ENCODE results near the gene CHRNA3.

The CHRNA3 gene

DNA sequence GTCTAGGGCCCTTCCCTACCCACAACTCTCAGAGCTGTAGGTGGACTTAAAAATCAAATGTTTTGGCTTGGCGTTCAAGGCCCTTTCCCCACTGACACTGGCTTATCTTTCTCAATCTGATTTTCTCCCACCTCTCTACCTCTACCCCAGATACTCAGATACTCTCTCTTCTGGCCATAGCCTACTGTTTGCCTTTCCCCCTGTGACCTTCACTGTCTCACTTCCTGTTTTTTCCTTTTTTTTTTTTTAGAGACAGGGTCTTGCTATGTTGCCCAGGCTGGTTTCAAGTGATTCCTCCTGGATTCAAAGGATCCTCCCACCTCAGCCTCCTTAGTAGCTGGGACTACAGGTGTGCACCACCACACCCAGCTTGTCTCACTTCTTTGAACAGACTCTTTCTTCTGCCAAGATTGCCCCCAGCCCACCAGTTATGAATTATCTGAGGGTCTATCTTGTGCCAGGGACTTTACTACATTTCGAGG is 15.6 kb upstream of the CHRNA3 start:
- Histone ChIP-seq H3K79me1 (replicated peaks; ENCODE audit: low read length, poor library complexity, severe bottlenecking) (no peaks in the 10 kb centered on the region), H2BK15ac (ENCODE audit: low read depth, poor library complexity, severe bottlenecking) (no peak overlapping the region), H3K27ac (ENCODE audit: low read length, poor library complexity, severe bottlenecking) (no peak overlapping the region), H3K36me3 (ENCODE audit: control insufficient read depth in 1 of 2, insufficient read depth in 2 of 2, low read depth in 1 of 2, low read length in 2 of 2) (no peaks in the 10 kb centered on the region), H3K4me3 (ENCODE audit: insufficient read depth in 1 of 2, low read depth in 1 of 2, low read length in 2 of 2) (no peak overlapping the region), H3K4ac (ENCODE audit: low read depth in 1 of 2, low read length in 2 of 2) (no peak overlapping the region), H3K14ac (ENCODE audit: low read length in 2 of 2) (no peak overlapping the region), H3K9ac (ENCODE audit: low read length) (no peak overlapping the region), H3K18ac (ENCODE audit: low read depth in 1 of 2, low read length in 2 of 2) (no peak overlapping the region), H3K4me1 (ENCODE audit: control insufficient read depth, insufficient read depth, low read depth, low read length) (peaks cover 10% of the 10 kb centered on the region), H4K8ac (ENCODE audit: low read length) (no peak overlapping the region), H2AFZ (ENCODE audit: low read depth, low read length) (no peak overlapping the region), H3K4me2 (ENCODE audit: low read length, poor library complexity, severe bottlenecking) (no peak overlapping the region), H2AK5ac (ENCODE audit: low read length, severe bottlenecking) (no peak overlapping the region), H3K27me3 (ENCODE audit: control insufficient read depth in 1 of 2, insufficient read depth in 1 of 2, low read length in 2 of 2) (peaks cover 29 to 71% of the 10 kb centered on the region in 2 experiments), H3K23ac (ENCODE audit: low read length in 2 of 2) (no peak overlapping the region), H2BK12ac (ENCODE audit: low read length in 2 of 2) (no peak overlapping the region), H3K9me3 (ENCODE audit: control insufficient read depth, low read length) (peaks cover 15% of the 10 kb centered on the region), H2BK5ac (ENCODE audit: low read depth, low read length, poor library complexity, severe bottlenecking) (no peak overlapping the region), H2BK120ac (ENCODE audit: low read depth, low read length) (no peak overlapping the region), H4K91ac (ENCODE audit: low read length) (no peak overlapping the region)
- no peak for DNase-seq
- 80% methylated on average over 2 of the region's 2 CpGs for WGBS

DNA sequence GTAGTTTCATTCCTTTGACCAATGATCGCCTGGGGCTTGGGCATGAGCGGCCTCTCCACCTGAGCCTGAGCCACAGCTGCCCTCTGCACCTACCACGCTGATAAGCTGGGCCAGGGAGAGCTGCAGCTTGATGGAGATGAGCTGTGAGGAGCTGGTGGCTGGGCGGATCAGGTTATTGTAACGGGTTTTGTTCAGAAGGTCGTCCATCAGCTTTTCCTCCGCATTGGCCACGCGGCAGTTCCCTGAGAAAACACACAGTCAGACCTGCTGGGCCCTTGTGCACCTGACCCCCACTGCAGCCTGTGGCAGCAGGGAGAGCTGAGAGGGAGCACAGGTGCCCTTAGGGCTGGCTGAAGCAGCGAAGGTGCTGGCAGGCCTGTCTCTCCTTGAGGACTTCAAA is 14.6 kb upstream of the CHRNA3 start:
- H3K4me3 ChIP-seq (ENCODE audit: insufficient read depth in 1 of 2, low read depth in 1 of 2, low read length in 2 of 2), result no peak overlapping the region
- H3K4ac ChIP-seq (ENCODE audit: low read depth in 1 of 2, low read length in 2 of 2), result no peak overlapping the region
- H3K79me1 ChIP-seq (replicated peaks; ENCODE audit: low read length, poor library complexity, severe bottlenecking), result no peaks in the 10 kb centered on the region
- H3K27me3 ChIP-seq (ENCODE audit: control insufficient read depth in 1 of 2, insufficient read depth in 1 of 2, low read length in 2 of 2), result peaks cover 23 to 69% of the 10 kb centered on the region in 2 experiments
- H3K9me3 ChIP-seq (ENCODE audit: control insufficient read depth, low read length), result peaks cover 15% of the 10 kb centered on the region
- DNase-seq, result no peak
- 82% methylated on average over 10 of the region's 10 CpGs for WGBS
- no peak overlapping the region for H2BK5ac ChIP-seq (ENCODE audit: low read depth, low read length, poor library complexity, severe bottlenecking)
- no peak overlapping the region for H3K18ac ChIP-seq (ENCODE audit: low read depth in 1 of 2, low read length in 2 of 2)
- H3K9ac ChIP-seq (ENCODE audit: low read length), result no peak overlapping the region
- no peak overlapping the region for H3K14ac ChIP-seq (ENCODE audit: low read length in 2 of 2)
- H2AFZ ChIP-seq (ENCODE audit: low read depth, low read length), result no peak overlapping the region
- no peak overlapping the region for H4K8ac ChIP-seq (ENCODE audit: low read length)
- H3K4me2 ChIP-seq (ENCODE audit: low read length, poor library complexity, severe bottlenecking), result no peak overlapping the region
- peaks cover under 1% of the 10 kb centered on the region for H3K4me1 ChIP-seq (ENCODE audit: control insufficient read depth, insufficient read depth, low read depth, low read length)
- H2BK120ac ChIP-seq (ENCODE audit: low read depth, low read length), result no peak overlapping the region
- no peak overlapping the region for H4K91ac ChIP-seq (ENCODE audit: low read length)
- no peak overlapping the region for H3K27ac ChIP-seq (ENCODE audit: low read length, poor library complexity, severe bottlenecking)
- no peaks in the 10 kb centered on the region for H3K36me3 ChIP-seq (ENCODE audit: control insufficient read depth in 1 of 2, insufficient read depth in 2 of 2, low read depth in 1 of 2, low read length in 2 of 2)
- H3K23ac ChIP-seq (ENCODE audit: low read length in 2 of 2), result no peak overlapping the region
- H2AK5ac ChIP-seq (ENCODE audit: low read length, severe bottlenecking), result no peak overlapping the region
- H2BK15ac ChIP-seq (ENCODE audit: low read depth, poor library complexity, severe bottlenecking), result no peak overlapping the region
- H2BK12ac ChIP-seq (ENCODE audit: low read length in 2 of 2), result no peak overlapping the region

DNA sequence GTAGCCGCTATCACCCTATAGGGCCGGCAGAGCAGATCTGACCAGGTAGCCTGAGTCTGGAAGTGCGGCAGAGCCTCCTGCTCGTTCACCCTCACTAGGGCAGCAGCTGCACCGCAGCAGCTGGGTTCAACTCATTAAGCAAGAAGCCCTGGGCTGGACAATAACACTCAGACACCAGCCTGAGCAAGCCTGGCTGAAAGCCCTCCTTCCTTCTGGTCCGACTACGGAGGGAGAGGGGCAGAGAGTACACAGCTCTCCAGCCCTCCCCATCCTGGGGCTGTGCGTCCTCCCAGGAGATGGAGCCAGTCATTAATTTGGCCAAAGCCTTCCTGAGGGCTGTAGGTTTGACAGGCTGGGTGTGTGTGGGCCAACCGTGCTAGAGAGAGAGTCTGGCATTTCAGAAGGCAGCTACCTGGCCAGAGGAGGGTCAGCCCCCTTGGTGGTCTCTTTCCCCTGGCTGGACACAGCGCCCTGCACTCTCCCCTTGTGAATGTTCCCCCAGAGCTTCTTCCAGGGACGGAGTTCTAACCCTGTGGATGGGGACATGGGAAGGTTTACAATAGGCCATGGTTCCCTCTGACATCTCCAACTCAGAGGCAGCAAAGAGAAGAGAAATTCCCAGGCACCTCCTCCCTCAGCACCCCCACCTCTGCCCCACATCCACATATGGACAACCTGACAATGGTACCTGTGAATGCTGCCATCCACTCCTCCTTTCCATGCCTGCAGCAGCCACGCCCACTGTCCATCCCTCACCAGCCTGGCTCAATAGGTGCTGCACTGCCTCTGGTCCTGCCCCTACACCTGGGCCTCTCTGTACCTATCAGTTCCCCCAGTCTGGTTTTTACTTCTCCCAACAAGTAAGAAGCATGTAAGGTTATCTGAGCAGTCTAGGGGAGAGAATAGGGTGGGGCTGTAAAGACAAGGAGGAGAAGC is 13.7 kb upstream of the CHRNA3 start:
- H3K9ac ChIP-seq (ENCODE audit: low read length), result no peak overlapping the region
- no peak overlapping the region for H2BK5ac ChIP-seq (ENCODE audit: low read depth, low read length, poor library complexity, severe bottlenecking)
- no peak overlapping the region for H2BK12ac ChIP-seq (ENCODE audit: low read length in 2 of 2)
- peaks cover 19 to 64% of the 10 kb centered on the region in 2 experiments for H3K27me3 ChIP-seq (ENCODE audit: control insufficient read depth in 1 of 2, insufficient read depth in 1 of 2, low read length in 2 of 2)
- H4K91ac ChIP-seq (ENCODE audit: low read length), result no peak overlapping the region
- 83% methylated on average over 11 of the region's 12 CpGs for WGBS
- no peak overlapping the region for H3K27ac ChIP-seq (ENCODE audit: low read length, poor library complexity, severe bottlenecking)
- no peak overlapping the region for H3K23ac ChIP-seq (ENCODE audit: low read length in 2 of 2)
- peaks cover 15% of the 10 kb centered on the region for H3K9me3 ChIP-seq (ENCODE audit: control insufficient read depth, low read length)
- H3K4me2 ChIP-seq (ENCODE audit: low read length, poor library complexity, severe bottlenecking), result no peak overlapping the region
- no peaks in the 10 kb centered on the region for H3K4me1 ChIP-seq (ENCODE audit: control insufficient read depth, insufficient read depth, low read depth, low read length)
- no peak overlapping the region for H3K18ac ChIP-seq (ENCODE audit: low read depth in 1 of 2, low read length in 2 of 2)
- no peak overlapping the region for H3K14ac ChIP-seq (ENCODE audit: low read length in 2 of 2)
- no peak overlapping the region for H2BK120ac ChIP-seq (ENCODE audit: low read depth, low read length)
- no peak for DNase-seq
- no peak overlapping the region for H2AK5ac ChIP-seq (ENCODE audit: low read length, severe bottlenecking)
- H3K36me3 ChIP-seq (ENCODE audit: control insufficient read depth in 1 of 2, insufficient read depth in 2 of 2, low read depth in 1 of 2, low read length in 2 of 2), result no peaks in the 10 kb centered on the region
- H3K4me3 ChIP-seq (ENCODE audit: insufficient read depth in 1 of 2, low read depth in 1 of 2, low read length in 2 of 2), result no peak overlapping the region
- no peak overlapping the region for H2BK15ac ChIP-seq (ENCODE audit: low read depth, poor library complexity, severe bottlenecking)
- no peak overlapping the region for H4K8ac ChIP-seq (ENCODE audit: low read length)
- H3K4ac ChIP-seq (ENCODE audit: low read depth in 1 of 2, low read length in 2 of 2), result no peak overlapping the region
- no peaks in the 10 kb centered on the region for H3K79me1 ChIP-seq (replicated peaks; ENCODE audit: low read length, poor library complexity, severe bottlenecking)
- H2AFZ ChIP-seq (ENCODE audit: low read depth, low read length), result no peak overlapping the region

DNA sequence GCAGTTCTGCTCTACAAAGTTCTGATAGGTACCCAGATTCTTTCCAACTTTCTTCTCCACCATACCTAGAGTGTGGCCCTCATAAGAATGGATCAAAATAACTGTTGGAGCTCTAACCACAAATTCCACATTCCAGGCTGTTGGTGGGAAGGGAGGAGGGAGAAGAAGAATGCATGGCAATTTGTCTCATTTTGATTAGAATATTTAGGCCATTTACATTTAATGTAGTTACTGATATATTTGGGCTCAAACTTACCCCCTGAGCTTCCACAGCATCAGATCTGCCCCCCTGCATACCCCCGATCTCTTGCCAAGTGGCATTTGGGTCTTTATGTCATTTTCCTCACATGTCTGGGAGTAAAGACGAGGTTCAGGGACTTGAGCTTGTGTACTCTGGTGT is 12.6 kb upstream of the CHRNA3 start:
- peaks cover 30 to 74% of the 10 kb centered on the region in 2 experiments for H3K27me3 ChIP-seq (ENCODE audit: control insufficient read depth in 1 of 2, insufficient read depth in 1 of 2, low read length in 2 of 2)
- no peak overlapping the region for H2BK120ac ChIP-seq (ENCODE audit: low read depth, low read length)
- WGBS, result 87% methylated on average over 2 of the region's 2 CpGs
- H3K4me3 ChIP-seq (ENCODE audit: insufficient read depth in 1 of 2, low read depth in 1 of 2, low read length in 2 of 2), result no peak overlapping the region
- H2BK15ac ChIP-seq (ENCODE audit: low read depth, poor library complexity, severe bottlenecking), result no peak overlapping the region
- H3K4me2 ChIP-seq (ENCODE audit: low read length, poor library complexity, severe bottlenecking), result no peak overlapping the region
- H3K18ac ChIP-seq (ENCODE audit: low read depth in 1 of 2, low read length in 2 of 2), result no peak overlapping the region
- H3K27ac ChIP-seq (ENCODE audit: low read length, poor library complexity, severe bottlenecking), result no peak overlapping the region
- no peak overlapping the region for H3K14ac ChIP-seq (ENCODE audit: low read length in 2 of 2)
- no peak for DNase-seq
- H2BK5ac ChIP-seq (ENCODE audit: low read depth, low read length, poor library complexity, severe bottlenecking), result no peak overlapping the region
- no peak overlapping the region for H2AK5ac ChIP-seq (ENCODE audit: low read length, severe bottlenecking)
- no peaks in the 10 kb centered on the region for H3K79me1 ChIP-seq (replicated peaks; ENCODE audit: low read length, poor library complexity, severe bottlenecking)
- H3K4ac ChIP-seq (ENCODE audit: low read depth in 1 of 2, low read length in 2 of 2), result no peak overlapping the region
- peaks cover 15% of the 10 kb centered on the region for H3K9me3 ChIP-seq (ENCODE audit: control insufficient read depth, low read length)
- no peak overlapping the region for H4K91ac ChIP-seq (ENCODE audit: low read length)
- H2AFZ ChIP-seq (ENCODE audit: low read depth, low read length), result no peak overlapping the region
- no peak overlapping the region for H2BK12ac ChIP-seq (ENCODE audit: low read length in 2 of 2)
- no peak overlapping the region for H3K23ac ChIP-seq (ENCODE audit: low read length in 2 of 2)
- no peak overlapping the region for H4K8ac ChIP-seq (ENCODE audit: low read length)
- no peaks in the 10 kb centered on the region for H3K36me3 ChIP-seq (ENCODE audit: control insufficient read depth in 1 of 2, insufficient read depth in 2 of 2, low read depth in 1 of 2, low read length in 2 of 2)
- no peak overlapping the region for H3K9ac ChIP-seq (ENCODE audit: low read length)
- no peaks in the 10 kb centered on the region for H3K4me1 ChIP-seq (ENCODE audit: control insufficient read depth, insufficient read depth, low read depth, low read length)

Measured in mesenchymal stem cell (in vitro differentiated cells and primary cell).